ENCODE measurements around the gene PIP5K1B. TPM values are rescaled to one million over a fixed set of nuclear protein-coding genes. Genes with fewer than 3 reads are reported as not detected.
A peak's percentile ranks its signal among the peaks of the same experiment; 100 is the strongest.

PIP5K1B gene
- total RNA-seq, 6 donors from 2014 or later: 22.4 to 76.8 (median 47.2) TPM

DNA sequence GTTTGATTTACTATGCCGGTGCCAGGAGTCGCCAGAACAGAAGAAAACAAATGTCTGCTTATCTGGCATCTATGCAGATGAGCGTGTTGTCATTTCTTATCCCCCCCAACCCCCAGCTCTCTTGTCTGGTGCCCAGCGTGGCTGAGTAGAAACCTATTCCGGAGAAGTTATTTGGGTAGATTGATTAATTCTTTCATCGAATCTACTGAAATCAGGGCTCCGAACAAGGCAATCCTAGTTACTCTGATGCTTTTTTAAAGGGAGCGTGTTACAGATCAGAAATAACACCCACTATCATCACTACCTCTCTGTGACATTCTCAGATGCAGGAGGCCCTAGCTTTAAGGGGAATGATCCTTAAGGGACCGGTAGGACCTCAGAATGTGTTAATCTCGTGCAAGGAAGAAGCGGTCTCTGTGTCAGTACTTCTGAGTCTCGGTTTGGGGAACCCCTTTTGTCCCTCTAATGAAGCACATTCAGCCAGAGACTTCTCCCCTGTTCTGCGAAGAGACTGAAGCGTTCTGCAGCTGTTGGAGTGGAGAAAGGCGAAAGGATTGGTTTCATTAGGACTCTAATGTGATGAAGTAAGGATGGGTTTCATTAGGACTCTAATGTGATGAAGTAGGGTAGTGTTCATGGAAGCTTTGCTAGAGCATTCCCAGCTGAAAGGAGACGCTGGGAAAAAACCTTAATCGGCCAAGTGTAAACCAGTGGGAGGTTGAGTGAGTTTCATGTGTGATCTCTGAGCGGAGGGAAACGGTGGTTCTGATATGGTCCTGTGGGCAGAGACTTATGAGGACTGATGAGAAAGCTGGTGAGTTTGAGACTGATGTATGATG lies 1.5 kb downstream of the PIP5K1B start:
- no peak for ATAC-seq (ENCODE audit: low FRiP score in 2 of 2)
- 18 to 26% methylated on average over 17 to 19 of the region's 19 CpGs for WGBS, 2 donors
- TF ChIP-seq POLR2A (IDR thresholded peaks at IDR 0.05): no peak
- TF ChIP-seq EP300 (IDR thresholded peaks at IDR 0.05): no peak
- TF ChIP-seq POLR2AphosphoS5 (IDR thresholded peaks at IDR 0.05): no peak
- TF ChIP-seq, protein P1, sequence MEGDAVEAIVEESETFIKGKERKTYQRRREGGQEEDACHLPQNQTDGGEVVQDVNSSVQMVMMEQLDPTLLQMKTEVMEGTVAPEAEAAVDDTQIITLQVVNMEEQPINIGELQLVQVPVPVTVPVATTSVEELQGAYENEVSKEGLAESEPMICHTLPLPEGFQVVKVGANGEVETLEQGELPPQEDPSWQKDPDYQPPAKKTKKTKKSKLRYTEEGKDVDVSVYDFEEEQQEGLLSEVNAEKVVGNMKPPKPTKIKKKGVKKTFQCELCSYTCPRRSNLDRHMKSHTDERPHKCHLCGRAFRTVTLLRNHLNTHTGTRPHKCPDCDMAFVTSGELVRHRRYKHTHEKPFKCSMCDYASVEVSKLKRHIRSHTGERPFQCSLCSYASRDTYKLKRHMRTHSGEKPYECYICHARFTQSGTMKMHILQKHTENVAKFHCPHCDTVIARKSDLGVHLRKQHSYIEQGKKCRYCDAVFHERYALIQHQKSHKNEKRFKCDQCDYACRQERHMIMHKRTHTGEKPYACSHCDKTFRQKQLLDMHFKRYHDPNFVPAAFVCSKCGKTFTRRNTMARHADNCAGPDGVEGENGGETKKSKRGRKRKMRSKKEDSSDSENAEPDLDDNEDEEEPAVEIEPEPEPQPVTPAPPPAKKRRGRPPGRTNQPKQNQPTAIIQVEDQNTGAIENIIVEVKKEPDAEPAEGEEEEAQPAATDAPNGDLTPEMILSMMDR (IDR thresholded peaks at IDR 0.05): no peak
- Histone ChIP-seq H3K27ac (peak overlapping the region; percentile 84 to 93 (median 88)), H3K4me1 (peaks cover 13 to 45% (median 30%) of the 10 kb centered on the region in 4 donors), H3K27me3 (no peaks in the 10 kb centered on the region), H3K4me3 (peak overlapping the region; percentile 53 to 91 (median 76)), H3K9me3 (no peaks in the 10 kb centered on the region), H3K36me3 (no peaks in the 10 kb centered on the region)
- no peak for DNase-seq

DNA sequence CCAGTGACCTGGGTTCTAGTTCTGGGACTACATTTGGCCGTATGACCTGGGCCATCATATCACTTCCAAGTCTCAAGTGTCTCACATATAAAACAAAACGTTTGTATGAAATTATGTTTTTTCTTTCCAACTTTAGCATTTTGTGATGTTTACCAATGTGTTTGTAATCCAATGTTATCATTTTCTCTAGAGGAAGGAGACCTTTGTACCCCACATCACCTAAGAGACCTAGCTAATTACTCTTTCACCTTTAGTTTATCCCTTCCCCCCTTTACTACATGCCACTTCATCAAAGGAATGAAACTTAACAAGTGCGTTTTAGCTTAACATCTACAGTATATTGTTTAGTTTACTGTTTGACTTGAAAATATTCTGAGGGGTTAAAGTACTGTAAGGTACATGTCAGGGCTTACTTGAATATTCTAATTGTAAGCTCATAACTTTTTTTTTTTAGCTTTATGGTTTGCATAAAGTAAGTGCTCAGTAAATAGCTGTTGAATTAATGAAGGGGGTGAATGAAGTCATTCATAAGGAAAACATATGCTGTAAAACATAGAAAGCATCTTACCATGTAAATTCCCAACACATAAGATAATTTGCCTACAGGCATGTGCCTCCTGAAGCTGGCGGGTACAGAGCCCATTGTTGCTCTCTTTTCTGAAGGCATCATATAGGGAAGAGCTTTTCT lies 2.9 kb downstream of the PIP5K1B start:
- WGBS, 2 donors: 82 to 83% methylated on average over 4 of the region's 4 CpGs
- Histone ChIP-seq H3K4me3 (peak overlapping the region in 2 of 4 donors; percentile 74 to 77), H3K27ac (peak overlapping the region in 1 of 4 donors; percentile 16), H3K27me3 (no peaks in the 10 kb centered on the region), H3K36me3 (no peaks in the 10 kb centered on the region), H3K4me1 (peaks cover 13 to 45% (median 30%) of the 10 kb centered on the region in 4 donors), H3K9me3 (no peaks in the 10 kb centered on the region)
- TF ChIP-seq POLR2A (IDR thresholded peaks at IDR 0.05): no peak
- TF ChIP-seq EP300 (IDR thresholded peaks at IDR 0.05): no peak
- TF ChIP-seq POLR2AphosphoS5 (IDR thresholded peaks at IDR 0.05): no peak
- TF ChIP-seq, protein P1 (IDR thresholded peaks at IDR 0.05): no peak
- DNase-seq (no peak), ATAC-seq (ENCODE audit: low FRiP score in 2 of 2) (no peak)

DNA sequence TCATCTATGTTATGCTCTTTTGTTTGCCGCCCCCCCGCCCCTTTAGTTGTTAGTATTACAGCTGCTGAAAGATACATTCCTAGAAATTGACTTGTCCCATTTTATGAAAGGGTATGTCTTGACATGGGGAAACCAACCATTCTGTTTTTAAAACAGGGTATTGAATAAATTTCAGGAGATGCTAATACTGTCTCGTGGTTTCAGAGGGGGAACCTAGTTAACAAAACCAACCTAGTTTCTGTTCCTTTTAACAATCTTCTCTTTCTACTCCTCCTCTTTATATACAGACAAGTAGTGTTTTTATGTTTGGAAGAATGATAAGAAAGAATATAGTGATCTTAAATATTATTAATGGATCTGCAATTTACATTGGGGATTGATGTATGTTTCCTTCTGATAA lies 3.5 kb downstream of the PIP5K1B start:
- TF ChIP-seq POLR2A (IDR thresholded peaks at IDR 0.05): no peak
- no peak for TF ChIP-seq EP300 (IDR thresholded peaks at IDR 0.05)
- TF ChIP-seq, protein P1 (IDR thresholded peaks at IDR 0.05): no peak
- TF ChIP-seq POLR2AphosphoS5 (IDR thresholded peaks at IDR 0.05): no peak
- Histone ChIP-seq H3K36me3 (no peaks in the 10 kb centered on the region), H3K27ac (no peak overlapping the region), H3K27me3 (no peaks in the 10 kb centered on the region), H3K4me1 (peaks cover 13 to 45% (median 31%) of the 10 kb centered on the region in 4 donors), H3K9me3 (no peaks in the 10 kb centered on the region), H3K4me3 (no peak overlapping the region)
- ATAC-seq (ENCODE audit: low FRiP score in 2 of 2) (no peak), DNase-seq (no peak)
- 83 to 89% methylated on average over 3 of the region's 3 CpGs for WGBS, 2 donors

DNA sequence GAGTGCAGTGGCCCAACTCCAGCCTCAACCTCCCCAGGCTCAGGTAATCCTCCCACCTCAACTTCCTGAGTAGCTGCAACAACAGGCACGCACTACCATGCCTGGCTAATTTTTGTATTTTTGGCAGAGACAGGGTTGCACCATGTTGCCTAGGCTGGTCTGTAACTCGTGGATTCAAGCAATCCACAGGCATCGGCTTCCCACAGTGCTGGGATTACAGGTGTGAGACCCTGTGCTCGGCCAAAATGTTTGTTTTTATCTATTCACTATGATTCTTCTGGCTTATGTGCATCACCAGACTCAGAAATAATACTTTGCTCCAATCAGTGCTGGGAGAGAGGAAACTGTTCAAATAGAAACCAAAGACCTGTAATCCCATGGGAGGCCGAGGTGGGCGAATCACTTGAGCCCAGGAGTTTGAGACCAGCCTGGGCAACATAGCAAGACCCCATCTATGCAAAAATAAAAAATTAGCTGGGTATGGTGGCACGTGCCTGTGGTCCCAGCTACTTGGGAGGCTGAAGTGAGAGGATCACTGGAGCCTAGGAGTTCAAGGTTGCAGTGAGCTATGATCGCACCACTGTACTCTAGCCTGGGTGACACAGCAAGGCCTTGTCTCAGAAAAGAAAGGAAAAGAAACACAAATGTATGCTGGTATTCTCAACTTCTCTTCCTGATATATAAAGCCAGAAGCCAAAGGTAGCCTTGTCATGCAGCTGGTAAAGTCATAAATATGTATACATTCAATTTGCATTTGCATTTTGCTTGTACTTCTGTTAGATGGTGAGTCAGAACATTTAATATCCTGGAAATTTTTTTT lies 4.5 kb downstream of the PIP5K1B start:
- 89 to 94% methylated on average over 8 of the region's 8 CpGs for WGBS, 2 donors
- H3K4me3 ChIP-seq: no peak overlapping the region
- TF ChIP-seq POLR2AphosphoS5 (IDR thresholded peaks at IDR 0.05) (no peak), EP300 (IDR thresholded peaks at IDR 0.05) (no peak)
- ATAC-seq (ENCODE audit: low FRiP score in 2 of 2) (no peak), DNase-seq (no peak)
- peak overlapping the region in 1 of 4 donors; percentile 18 for H3K27ac ChIP-seq
- peaks cover 8 to 45% (median 28%) of the 10 kb centered on the region in 4 donors for H3K4me1 ChIP-seq
- H3K9me3 ChIP-seq: no peaks in the 10 kb centered on the region
- H3K36me3 ChIP-seq: no peaks in the 10 kb centered on the region
- H3K27me3 ChIP-seq: no peaks in the 10 kb centered on the region

DNA sequence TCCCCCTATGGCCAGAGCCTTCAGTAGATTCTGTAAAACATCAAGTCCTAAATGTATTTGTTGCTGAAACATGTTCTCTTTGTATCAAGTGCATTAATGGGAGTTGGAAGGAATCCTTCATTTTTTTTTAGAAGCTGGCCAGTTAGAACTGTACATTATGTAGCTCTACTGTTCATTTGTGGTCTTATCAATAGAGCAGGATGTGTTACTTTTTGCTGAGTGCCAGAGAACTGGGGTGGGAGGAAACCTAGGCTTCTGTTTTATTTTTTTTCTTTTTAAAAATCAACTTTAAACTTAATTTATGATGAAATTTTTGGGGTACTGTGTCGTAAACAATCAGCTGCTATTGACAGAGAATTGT lies 5.1 kb downstream of the PIP5K1B start:
- ATAC-seq (ENCODE audit: low FRiP score in 2 of 2): no peak

More for the DNA sequence above, 5.1 kb downstream of the PIP5K1B start:
- DNase-seq: no peak
- TF ChIP-seq POLR2AphosphoS5 (IDR thresholded peaks at IDR 0.05) (no peak), POLR2A (IDR thresholded peaks at IDR 0.05) (no peak), EP300 (IDR thresholded peaks at IDR 0.05) (no peak)
- TF ChIP-seq, protein P1 (IDR thresholded peaks at IDR 0.05): no peak
- Histone ChIP-seq H3K36me3 (no peaks in the 10 kb centered on the region), H3K27me3 (no peaks in the 10 kb centered on the region), H3K4me1 (peaks cover 7 to 45% (median 24%) of the 10 kb centered on the region in 4 donors), H3K9me3 (no peaks in the 10 kb centered on the region), H3K4me3 (no peak overlapping the region), H3K27ac (no peak overlapping the region)
- 60 to 72% methylated on average over 1 of the region's 1 CpG for WGBS, 2 donors
